Left ventricle myocardium inferior (tissue), 1 donor: ENCODE measurements around the gene DNPH1. TPM values are rescaled to one million over a fixed set of nuclear protein-coding genes. Genes with fewer than 3 reads are reported as not detected.

ENCODE experiments used
- DNase-seq: peaks from one replicate; pipeline ENCODE4 v3.0.0-alpha.2; 2020
- H3K27ac ChIP-seq: fragments of 200-600 bp; replicated peaks from 2 replicates; pipeline ENCODE4 v1.8.0; 2021
- H3K27me3 ChIP-seq: fragments of 200-600 bp; 2 replicates; pipeline ENCODE4 v1.8.0; 2021; ENCODE audit warnings: low read depth
- H3K36me3 ChIP-seq: fragments of 200-600 bp; 2 replicates; pipeline ENCODE4 v1.8.0; 2021
- H3K4me1 ChIP-seq: fragments of 200-600 bp; 2 replicates; pipeline ENCODE4 v1.8.0; 2021
- H3K4me3 ChIP-seq: fragments of 200-600 bp; 2 replicates; pipeline ENCODE4 v1.8.0; 2021; ENCODE audit warnings: mild to moderate bottlenecking, moderate library complexity
- H3K9me3 ChIP-seq: fragments of 200-600 bp; replicated peaks from 2 replicates; pipeline ENCODE4 v1.8.0; 2021
- intact Hi-C: fragments of 100-400 bp; cut with micrococcal nuclease; formaldehyde crosslinking; loops from one replicate; pipeline ENCODE4 v1.11.0; 2022
- total RNA-seq: library from RNA; stranded (reverse); fragmentation: NEBNext Ultra II Directional; extraction: Animal tissue kit (Norgen Biotek cat#: 25700); gene quantifications from one replicate; pipeline ENCODE4 v1.2.1, GENCODE V29; 2021
- TF ChIP-seq, protein P1 (sequence below): fragments of 200-600 bp; IDR thresholded peaks from 2 replicates; pipeline ENCODE4 v1.8.0; 2021; ENCODE audit warnings: antibody characterized with exemption, mild to moderate bottlenecking, borderline replicate concordance
- donor health status: DM: no; HTN: yes; CAD: no; lungs with severe emphysema.

DNPH1 gene
- total RNA-seq, 1 donor from 2014 or later, result 27.7 TPM

GRCh38 chr6:43257367-43258145 lies 28.3 kb upstream of the DNPH1 start:
- no peak for DNase-seq
- no peak overlapping the region for H3K27ac ChIP-seq
- H3K27me3 ChIP-seq, result peaks cover 34% of the 10 kb centered on the region
- intact Hi-C loops, result no loop called here
- H3K4me1 ChIP-seq, result peaks cover 15% of the 10 kb centered on the region
- TF ChIP-seq, protein P1, sequence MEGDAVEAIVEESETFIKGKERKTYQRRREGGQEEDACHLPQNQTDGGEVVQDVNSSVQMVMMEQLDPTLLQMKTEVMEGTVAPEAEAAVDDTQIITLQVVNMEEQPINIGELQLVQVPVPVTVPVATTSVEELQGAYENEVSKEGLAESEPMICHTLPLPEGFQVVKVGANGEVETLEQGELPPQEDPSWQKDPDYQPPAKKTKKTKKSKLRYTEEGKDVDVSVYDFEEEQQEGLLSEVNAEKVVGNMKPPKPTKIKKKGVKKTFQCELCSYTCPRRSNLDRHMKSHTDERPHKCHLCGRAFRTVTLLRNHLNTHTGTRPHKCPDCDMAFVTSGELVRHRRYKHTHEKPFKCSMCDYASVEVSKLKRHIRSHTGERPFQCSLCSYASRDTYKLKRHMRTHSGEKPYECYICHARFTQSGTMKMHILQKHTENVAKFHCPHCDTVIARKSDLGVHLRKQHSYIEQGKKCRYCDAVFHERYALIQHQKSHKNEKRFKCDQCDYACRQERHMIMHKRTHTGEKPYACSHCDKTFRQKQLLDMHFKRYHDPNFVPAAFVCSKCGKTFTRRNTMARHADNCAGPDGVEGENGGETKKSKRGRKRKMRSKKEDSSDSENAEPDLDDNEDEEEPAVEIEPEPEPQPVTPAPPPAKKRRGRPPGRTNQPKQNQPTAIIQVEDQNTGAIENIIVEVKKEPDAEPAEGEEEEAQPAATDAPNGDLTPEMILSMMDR, result no peak
- H3K36me3 ChIP-seq, result no peaks in the 10 kb centered on the region
- H3K9me3 ChIP-seq, result no peaks in the 10 kb centered on the region
- H3K4me3 ChIP-seq, result no peak overlapping the region

GRCh38 chr6:43256670-43257366 lies 27.5 kb upstream of the DNPH1 start:
- H3K27me3 ChIP-seq, result peaks cover 41% of the 10 kb centered on the region
- no peak overlapping the region for H3K27ac ChIP-seq
- no peak overlapping the region for H3K4me3 ChIP-seq
- TF ChIP-seq, protein P1, result no peak
- intact Hi-C loops, result no loop called here
- H3K4me1 ChIP-seq, result peaks cover 15% of the 10 kb centered on the region
- no peaks in the 10 kb centered on the region for H3K9me3 ChIP-seq
- no peaks in the 10 kb centered on the region for H3K36me3 ChIP-seq
- DNase-seq, result no peak

DNA sequence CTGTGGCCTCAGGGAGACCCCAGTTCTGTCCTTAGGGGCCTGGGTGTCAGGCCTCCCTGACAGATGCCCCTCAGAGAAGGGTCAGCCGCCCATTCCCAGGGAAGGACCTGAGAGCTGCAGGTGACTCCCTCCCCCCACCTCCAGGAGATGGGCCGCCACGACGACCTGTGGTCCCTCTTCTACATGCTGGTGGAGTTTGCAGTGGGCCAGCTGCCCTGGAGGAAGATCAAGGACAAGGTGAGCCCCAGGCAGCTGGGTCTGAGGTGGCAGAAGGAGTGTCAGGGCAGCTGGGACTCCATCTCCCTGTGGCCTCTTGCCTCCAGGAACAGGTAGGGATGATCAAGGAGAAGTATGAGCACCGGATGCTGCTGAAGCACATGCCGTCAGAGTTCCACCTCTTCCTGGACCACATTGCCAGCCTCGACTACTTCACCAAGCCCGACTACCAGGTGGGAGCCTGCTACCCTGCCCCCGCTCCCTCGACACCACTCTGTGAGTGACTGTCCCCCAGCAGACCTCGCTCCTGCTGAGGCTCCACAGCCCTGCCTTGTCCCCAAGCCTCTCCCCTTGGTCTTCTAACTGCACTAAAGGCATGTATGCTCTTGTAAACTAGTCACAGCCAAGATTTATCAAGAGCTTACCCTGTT lies 26.2 kb upstream of the DNPH1 start:
- intact Hi-C loops, result no loop called here
- Histone ChIP-seq H3K4me1 (peaks cover 16% of the 10 kb centered on the region), H3K9me3 (no peaks in the 10 kb centered on the region), H3K36me3 (no peaks in the 10 kb centered on the region), H3K27me3 (peaks cover 53% of the 10 kb centered on the region), H3K27ac (no peak overlapping the region), H3K4me3 (no peak overlapping the region)
- TF ChIP-seq, protein P1, result no peak
- no peak for DNase-seq

- no peak for DNase-seq
- TF ChIP-seq, protein P1, result no peak
- Histone ChIP-seq H3K36me3 (no peaks in the 10 kb centered on the region), H3K27ac (no peak overlapping the region), H3K27me3 (peaks cover 55% of the 10 kb centered on the region), H3K4me1 (peaks cover 10% of the 10 kb centered on the region), H3K4me3 (no peak overlapping the region), H3K9me3 (no peaks in the 10 kb centered on the region)
- intact Hi-C loops, result no loop called here
Observed at GRCh38 chr6:43254846-43255245, 25.6 kb upstream of the DNPH1 start.

GRCh38 chr6:43254138-43254817 lies 25.0 kb upstream of the DNPH1 start:
- no peak overlapping the region for H3K27ac ChIP-seq
- intact Hi-C loops, result no loop called here
- H3K4me1 ChIP-seq, result peaks cover 4% of the 10 kb centered on the region
- H3K4me3 ChIP-seq, result no peak overlapping the region
- TF ChIP-seq, protein P1, result no peak
- H3K36me3 ChIP-seq, result no peaks in the 10 kb centered on the region
- DNase-seq, result no peak
- H3K27me3 ChIP-seq, result peaks cover 55% of the 10 kb centered on the region
- no peaks in the 10 kb centered on the region for H3K9me3 ChIP-seq
